Esophagus muscularis mucosa (tissue), 4 donors: ENCODE results near the gene PLXDC2. TPM values are rescaled to one million over a fixed set of nuclear protein-coding genes. Genes with fewer than 3 reads are reported as not detected.
"Not testable (repeated sequence)": the region's sequence is repeated elsewhere in the genome, so short reads cannot be mapped to it uniquely, and the experiment has no call there.

Source experiments
- DNase-seq: peaks from one replicate; pipeline ENCODE4 v3.0.0-alpha.2; 2017; ENCODE audit errors: extremely low spot score
- H3K27ac ChIP-seq, 4 donors: fragments of 200-600 bp; sonication (generic); replicated peaks in 1 of 4; 1 replicate in 3 of 4; 2 replicates in 1 of 4; pipeline ENCODE4 v1.5.1; 2016 to 2019; ENCODE audit warnings: mild to moderate bottlenecking in 1 of 4
- H3K27me3 ChIP-seq, 4 donors: fragments of 200-600 bp; sonication (generic); one replicate each; pipeline versions ENCODE4 v1.5.1 to v1.6.0; 2016 to 2019
- H3K36me3 ChIP-seq, 4 donors: fragments of 200-600 bp; sonication (generic); one replicate each; pipeline ENCODE4 v1.5.1; 2016 to 2019
- H3K4me1 ChIP-seq, 4 donors: fragments of 200-600 bp; sonication (generic); one replicate each; pipeline ENCODE4 v1.5.1; 2016 to 2019
- H3K4me3 ChIP-seq, 4 donors: fragments of 200-600 bp; sonication (generic); 1 replicate in 2 of 4; 2 replicates in 2 of 4; pipeline ENCODE4 v1.5.1; 2016 to 2019; ENCODE audit warnings: mild to moderate bottlenecking in 4 of 4, moderate library complexity in 1 of 4
- H3K9me3 ChIP-seq, 4 donors: fragments of 200-600 bp; sonication (generic); 1 replicate in 3 of 4; 2 replicates in 1 of 4; pipeline ENCODE4 v1.5.1; 2016 to 2019
- CTCF ChIP-seq, 3 experiments: fragments of 200-600 bp in 2 of 3; fragments of 450-650 bp in 1 of 3; sonication (generic) in 2 of 3; IDR thresholded peaks; one replicate each; pipeline ENCODE4 v1.5.1; 2017 to 2019; ENCODE audit warnings: antibody characterized with exemption in 3 of 3, mild to moderate bottlenecking in 2 of 3, moderate library complexity in 1 of 3
- EP300 ChIP-seq: sonication (generic); formaldehyde crosslinking; IDR thresholded peaks from one replicate; pipeline ENCODE4 v1.6.1; 2017; ENCODE audit warnings: antibody characterized with exemption
- POLR2A ChIP-seq: fragments of 450-650 bp; IDR thresholded peaks from one replicate; pipeline ENCODE4 v1.6.1; 2017; ENCODE audit warnings: antibody characterized with exemption, moderate library complexity, mild to moderate bottlenecking, low read depth
- POLR2AphosphoS5 ChIP-seq, 2 donors: sonication (generic); formaldehyde crosslinking; IDR thresholded peaks; one replicate each; pipeline ENCODE4 v1.6.1; 2017; ENCODE audit warnings: antibody characterized with exemption in 2 of 2
- WGBS: methylation state at CpG from one replicate; pipeline ENCODE4 v1.1.5; 2018; 5-methylcytosine and 5-hydroxymethylcytosine counted together
- intact Hi-C: fragments of 100-400 bp; cut with DNase I; formaldehyde crosslinking; loops from one replicate; pipeline ENCODE4 v1.15.1; 2023
- total RNA-seq, 4 donors: library from RNA; depleted of rRNA; stranded (reverse); fragments of >200 nt; gene quantifications; one replicate each; pipeline versions ENCODE4 v1.1.0 to v1.2.1, GENCODE V29; 2016

Gene PLXDC2
- total RNA-seq, 4 donors from 2014 or later: 28.7 to 54.2 (median 42.4) TPM

DNA sequence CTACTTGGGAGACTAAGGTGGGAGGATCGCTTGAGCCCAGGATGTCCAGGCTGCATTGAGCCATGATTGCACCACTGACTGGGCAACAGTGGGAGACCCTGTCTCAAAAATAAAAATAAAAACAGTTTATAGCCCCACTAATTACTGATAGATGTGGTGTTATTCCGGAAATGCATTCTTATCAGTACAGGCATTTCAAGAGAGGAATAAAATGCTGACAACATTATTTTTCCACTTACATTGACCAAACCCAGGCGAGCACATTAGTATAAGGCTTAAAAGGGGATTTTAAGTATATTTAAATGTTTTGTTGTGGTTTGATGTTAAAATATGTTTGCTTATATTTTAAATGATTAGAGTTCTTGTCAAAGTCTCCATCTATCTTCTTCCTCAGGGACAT, 359.5 kb downstream of the PLXDC2 start:
- peaks cover 0 to 2% (median 0%) of the 10 kb centered on the region in 4 donors for H3K4me1 ChIP-seq
- no peak for DNase-seq
- no peak overlapping the region for H3K4me3 ChIP-seq
- H3K9me3 ChIP-seq: no peaks in the 10 kb centered on the region
- H3K27ac ChIP-seq: no peak overlapping the region
- peaks cover 0 to 9% (median 0%) of the 10 kb centered on the region in 4 donors for H3K36me3 ChIP-seq
- intact Hi-C loops: no loop called here
- TF ChIP-seq POLR2AphosphoS5 (IDR thresholded peaks at IDR 0.05) (no peak), CTCF (IDR thresholded peaks at IDR 0.05) (no peak), EP300 (no peak), POLR2A (no peak)
- WGBS: 66% methylated on average over 3 of the region's 3 CpGs
- no peaks in the 10 kb centered on the region for H3K27me3 ChIP-seq

GRCh38 chr10:20180766-20181165, 364.5 kb downstream of the PLXDC2 start:
- H3K4me1 ChIP-seq: peaks cover 0 to 9% (median 6%) of the 10 kb centered on the region in 4 donors
- no peak overlapping the region for H3K27ac ChIP-seq
- intact Hi-C loops: no loop called here
- H3K9me3 ChIP-seq: no peaks in the 10 kb centered on the region
- TF ChIP-seq POLR2AphosphoS5 (IDR thresholded peaks at IDR 0.05) (no peak), EP300 (no peak), POLR2A (no peak), CTCF (IDR thresholded peaks at IDR 0.05) (no peak)
- no peak for DNase-seq
- WGBS: 96% methylated on average over 1 of the region's 1 CpG
- H3K36me3 ChIP-seq: peaks cover 0 to 9% (median 0%) of the 10 kb centered on the region in 4 donors
- H3K4me3 ChIP-seq: no peak overlapping the region
- no peaks in the 10 kb centered on the region for H3K27me3 ChIP-seq

GRCh38 chr10:20181434-20181833, 365.2 kb downstream of the PLXDC2 start:
- intact Hi-C loops: no loop called here
- H3K4me3 ChIP-seq: no peak overlapping the region
- WGBS: 53% methylated on average over 5 of the region's 5 CpGs

DNA sequence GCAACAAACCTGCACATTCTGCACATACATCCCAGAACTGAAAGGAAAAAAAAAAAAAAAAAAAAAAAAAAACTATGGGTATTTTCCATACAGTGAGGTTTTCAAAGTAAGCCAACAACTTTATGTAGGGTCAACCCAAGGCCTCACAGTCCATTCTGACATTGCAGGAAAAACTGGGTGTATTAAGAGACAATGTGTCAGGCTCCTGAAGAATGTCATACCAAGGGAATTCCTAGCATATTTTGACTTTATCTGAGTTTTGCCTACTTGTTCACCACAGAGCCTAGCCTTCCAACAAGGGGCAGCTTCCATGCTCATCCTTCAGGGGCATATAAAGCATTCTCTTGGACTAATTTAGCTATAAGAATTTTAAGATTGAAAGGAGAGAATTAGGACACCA, 368.9 kb downstream of the PLXDC2 start:
- no peaks in the 10 kb centered on the region for H3K36me3 ChIP-seq
- peaks cover 0 to 9% (median 6%) of the 10 kb centered on the region in 4 donors for H3K4me1 ChIP-seq
- intact Hi-C loops: no loop called here
- TF ChIP-seq EP300 (no peak), POLR2A (no peak), POLR2AphosphoS5 (IDR thresholded peaks at IDR 0.05) (no peak), CTCF (IDR thresholded peaks at IDR 0.05) (no peak)
- H3K27ac ChIP-seq: no peak overlapping the region
- no peak overlapping the region for H3K4me3 ChIP-seq
- H3K27me3 ChIP-seq: no peaks in the 10 kb centered on the region
- no peaks in the 10 kb centered on the region for H3K9me3 ChIP-seq
- no peak for DNase-seq

More at GRCh38 chr10:20181434-20181833, 365.2 kb downstream of the PLXDC2 start:
- H3K9me3 ChIP-seq: no peaks in the 10 kb centered on the region
- H3K27me3 ChIP-seq: no peaks in the 10 kb centered on the region
- peaks cover 0 to 9% (median 0%) of the 10 kb centered on the region in 4 donors for H3K36me3 ChIP-seq
- TF ChIP-seq EP300 (no peak), CTCF (IDR thresholded peaks at IDR 0.05) (no peak), POLR2AphosphoS5 (IDR thresholded peaks at IDR 0.05) (no peak), POLR2A (no peak)
- no peak overlapping the region for H3K27ac ChIP-seq
- no peak for DNase-seq
- H3K4me1 ChIP-seq: peaks cover 0 to 9% (median 6%) of the 10 kb centered on the region in 4 donors

DNA sequence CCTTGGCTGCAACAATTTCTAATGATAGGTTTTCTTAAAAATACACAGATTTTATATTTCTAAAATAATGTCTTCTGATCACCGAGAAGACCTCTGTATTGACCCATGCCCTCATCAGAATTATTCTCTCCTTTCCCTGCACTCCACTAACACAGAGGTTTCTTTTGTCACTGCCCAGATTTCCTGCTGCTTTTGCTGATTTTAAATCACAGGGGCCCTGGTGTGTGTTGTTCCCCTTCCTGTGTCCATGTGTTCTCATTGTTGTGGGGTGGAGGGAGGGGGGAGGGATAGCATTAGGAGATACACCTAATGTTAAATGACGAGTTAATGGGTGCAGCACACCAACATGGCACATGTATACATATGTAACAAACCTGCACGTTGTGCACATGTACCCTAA, 375.2 kb downstream of the PLXDC2 start:
- H3K27ac ChIP-seq, H3K27me3 ChIP-seq, intact Hi-C loops, H3K4me1 ChIP-seq, H3K9me3 ChIP-seq, H3K36me3 ChIP-seq, DNase-seq, H3K4me3 ChIP-seq: not testable (repeated sequence)
- WGBS: 73% methylated on average over 3 of the region's 3 CpGs
